Neural progenitor cell (in vitro differentiated cells): ENCODE data around the gene GINS2. TPM values are rescaled to one million over a fixed set of nuclear protein-coding genes. Genes with fewer than 3 reads are reported as not detected.

Experiments used
- DNase-seq: peaks from one replicate; pipeline ENCODE4 v3.0.0-alpha.2; 2016; ENCODE audit warnings: low spot score
- H2AFZ ChIP-seq: fragments of 200-600 bp; sonication (generic); replicated peaks from 2 replicates; pipeline ENCODE4 v1.6.1; 2016; ENCODE audit warnings: antibody characterized with exemption
- H3F3A ChIP-seq: fragments of 200-600 bp; sonication (generic); 2 replicates; pipeline ENCODE4 v1.6.1; 2016; ENCODE audit warnings: antibody characterized with exemption, low read depth
- H3K27ac ChIP-seq: fragments of 200-600 bp; sonication (generic); 2 replicates; pipeline ENCODE4 v1.5.1; 2016; ENCODE audit warnings: mild to moderate bottlenecking
- H3K27me3 ChIP-seq: fragments of 200-600 bp; sonication (generic); 2 replicates; pipeline ENCODE4 v1.6.1; 2016; ENCODE audit warnings: mild to moderate bottlenecking, moderate library complexity
- H3K36me3 ChIP-seq: fragments of 200-600 bp; sonication (generic); 2 replicates; pipeline ENCODE4 v1.5.1; 2016
- H3K4me1 ChIP-seq: fragments of 200-600 bp; sonication (generic); 2 replicates; pipeline ENCODE4 v1.6.1; 2016; ENCODE audit warnings: mixed run types
- H3K4me2 ChIP-seq: fragments of 200-600 bp; sonication (generic); 2 replicates; pipeline ENCODE4 v1.6.1; 2016
- H3K4me3 ChIP-seq: fragments of 200-600 bp; sonication (generic); 2 replicates; pipeline ENCODE4 v1.5.1; 2016
- H3K79me2 ChIP-seq: fragments of 200-600 bp; sonication (generic); 2 replicates; pipeline ENCODE4 v1.6.1; 2016; ENCODE audit warnings: low read depth
- H3K9ac ChIP-seq: fragments of 200-600 bp; sonication (generic); 2 replicates; pipeline ENCODE4 v1.6.1; 2016
- H3K9me3 ChIP-seq: fragments of 200-600 bp; sonication (generic); 2 replicates; pipeline ENCODE4 v1.5.1; 2016; ENCODE audit warnings: low read depth
- H4K20me1 ChIP-seq: fragments of 200-600 bp; sonication (generic); 2 replicates; pipeline ENCODE4 v1.6.1; 2016; ENCODE audit warnings: low read depth
- H3K27ac Mint-ChIP-seq: 3 replicates; pipeline ENCODE4 v1.8.0; 2021; ENCODE audit warnings: mixed read lengths
- H3K27me3 Mint-ChIP-seq: 2 replicates; pipeline ENCODE4 v1.8.0; 2022; ENCODE audit warnings: low read depth, mild to moderate bottlenecking, inconsistent platforms, moderate library complexity, mixed read lengths; ENCODE audit not compliant: insufficient read depth
- H3K36me3 Mint-ChIP-seq: 3 replicates; pipeline ENCODE4 v1.8.0; 2021; ENCODE audit warnings: mixed read lengths
- H3K4me1 Mint-ChIP-seq: 3 replicates; pipeline ENCODE4 v1.8.0; 2021; ENCODE audit warnings: mixed read lengths
- H3K4me3 Mint-ChIP-seq: 3 replicates; pipeline ENCODE4 v1.8.0; 2021; ENCODE audit warnings: mild to moderate bottlenecking, moderate library complexity, mixed read lengths
- H3K9me3 Mint-ChIP-seq: 3 replicates; pipeline ENCODE4 v1.8.0; 2020; ENCODE audit warnings: mixed read lengths
- CTCF ChIP-seq: fragments of 200-600 bp; sonication (generic); IDR thresholded peaks from 2 replicates; pipeline ENCODE4 v1.5.1; 2017; ENCODE audit warnings: antibody characterized with exemption, mild to moderate bottlenecking
- EZH2 ChIP-seq: fragments of 200-600 bp; sonication (generic); IDR thresholded peaks from 2 replicates; pipeline ENCODE4 v1.6.1; 2017; ENCODE audit warnings: antibody characterized with exemption, mild to moderate bottlenecking, moderate library complexity
- EZH2phosphoT487 ChIP-seq: fragments of 200-600 bp; sonication (generic); IDR thresholded peaks from 2 replicates; pipeline ENCODE4 v1.6.1; 2017; ENCODE audit warnings: antibody characterized with exemption
- total RNA-seq: library from RNA; depleted of rRNA; stranded (reverse); fragments of >200 nt; gene quantifications from 2 replicates; pipeline ENCODE4 v1.2.3, GENCODE V29; 2015; ENCODE audit warnings: low replicate concordance

Gene GINS2
- total RNA-seq, 1 donor from 2014 or later: 47.9 TPM

GRCh38 chr16:85657267-85657650, 31.5 kb downstream of the GINS2 start:
- Mint-ChIP-seq H3K27ac (no peak overlapping the region), H3K27me3 (peaks cover 10% of the 10 kb centered on the region), H3K4me3 (no peak overlapping the region), H3K9me3 (no peaks in the 10 kb centered on the region), H3K36me3 (peaks cover 10% of the 10 kb centered on the region), H3K4me1 (peaks cover 29% of the 10 kb centered on the region)
- Histone ChIP-seq H3K4me3 (no peak overlapping the region), H3K36me3 (no peaks in the 10 kb centered on the region), H2AFZ (no peak overlapping the region), H3K9ac (no peak overlapping the region), H3K4me2 (no peak overlapping the region), H4K20me1 (peaks cover 14% of the 10 kb centered on the region), H3K4me1 (peaks cover 23% of the 10 kb centered on the region), H3K27ac (no peak overlapping the region), H3K9me3 (no peaks in the 10 kb centered on the region), H3F3A (peaks cover 31% of the 10 kb centered on the region), H3K27me3 (no peaks in the 10 kb centered on the region), H3K79me2 (no peaks in the 10 kb centered on the region)
- no peak for DNase-seq
- TF ChIP-seq EZH2 (no peak), CTCF (no peak), EZH2phosphoT487 (no peak)

GRCh38 chr16:85656351-85657266, 32.1 kb downstream of the GINS2 start:
- H3K27me3 ChIP-seq: no peaks in the 10 kb centered on the region
- H3K4me2 ChIP-seq: no peak overlapping the region
- Mint-ChIP-seq H3K27me3 (peaks cover 10% of the 10 kb centered on the region), H3K36me3 (peaks cover 10% of the 10 kb centered on the region), H3K4me1 (peaks cover 28% of the 10 kb centered on the region), H3K9me3 (no peaks in the 10 kb centered on the region), H3K27ac (no peak overlapping the region), H3K4me3 (no peak overlapping the region)
- H3F3A ChIP-seq: peaks cover 31% of the 10 kb centered on the region
- no peak overlapping the region for H2AFZ ChIP-seq
- H3K9me3 ChIP-seq: no peaks in the 10 kb centered on the region
- H3K79me2 ChIP-seq: no peaks in the 10 kb centered on the region
- no peak overlapping the region for H3K27ac ChIP-seq
- H3K36me3 ChIP-seq: no peaks in the 10 kb centered on the region
- H3K4me3 ChIP-seq: no peak overlapping the region
- peaks cover 23% of the 10 kb centered on the region for H3K4me1 ChIP-seq
- H4K20me1 ChIP-seq: peaks cover 11% of the 10 kb centered on the region
- peak; percentile 1 for DNase-seq
- no peak for TF ChIP-seq CTCF
- no peak for TF ChIP-seq EZH2phosphoT487
- no peak for TF ChIP-seq EZH2
- no peak overlapping the region for H3K9ac ChIP-seq

- Histone ChIP-seq H3K4me3 (no peak overlapping the region), H3K27ac (no peak overlapping the region), H3K36me3 (no peaks in the 10 kb centered on the region), H3K9me3 (no peaks in the 10 kb centered on the region), H3K27me3 (no peaks in the 10 kb centered on the region), H3F3A (peaks cover 35% of the 10 kb centered on the region), H3K9ac (no peak overlapping the region), H2AFZ (no peak overlapping the region), H3K4me2 (no peak overlapping the region), H3K79me2 (no peaks in the 10 kb centered on the region), H4K20me1 (peaks cover 8% of the 10 kb centered on the region), H3K4me1 (peaks cover 24% of the 10 kb centered on the region)
- H3K27ac Mint-ChIP-seq: no peak overlapping the region
- no peaks in the 10 kb centered on the region for H3K9me3 Mint-ChIP-seq
- TF ChIP-seq EZH2phosphoT487 (no peak), CTCF (no peak), EZH2 (no peak)
- H3K36me3 Mint-ChIP-seq: peaks cover 10% of the 10 kb centered on the region
- H3K4me3 Mint-ChIP-seq: no peak overlapping the region
- H3K4me1 Mint-ChIP-seq: peaks cover 22% of the 10 kb centered on the region
- no peak for DNase-seq
- H3K27me3 Mint-ChIP-seq: peaks cover 7% of the 10 kb centered on the region
Measured at GRCh38 chr16:85655216-85656129, 33.3 kb downstream of the GINS2 start.
